Fibroblast of peridontal ligament (primary cell): Measurements from ENCODE around the gene SVEP1.
"Not testable (repeated sequence)": the region's sequence is repeated elsewhere in the genome, so short reads cannot be mapped to it uniquely, and the experiment has no call there.

Source experiments
- DNase-seq: peaks from one replicate; pipeline ENCODE4 v3.0.0-alpha.2; 2010; ENCODE audit errors: extremely low read depth

Gene SVEP1

DNA sequence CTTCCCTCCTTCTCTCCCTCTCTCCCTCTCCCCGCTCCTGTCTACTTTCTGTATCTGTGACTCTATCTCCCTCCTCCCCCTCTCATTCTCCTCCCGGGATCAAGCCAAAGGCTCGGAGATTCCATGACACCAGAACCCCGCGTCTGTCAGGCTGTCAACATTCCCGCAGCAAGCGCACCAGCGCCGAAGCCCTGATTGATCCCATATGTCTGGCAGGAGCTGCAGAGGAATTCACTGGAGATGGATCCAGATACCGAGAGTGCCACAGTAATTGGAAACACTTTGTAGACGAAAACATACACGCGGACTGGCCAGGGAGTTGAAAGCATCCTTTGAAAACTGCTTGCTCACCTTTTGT is 300 bp upstream of the SVEP1 start:
- DNase-seq = peak; percentile 97

DNA sequence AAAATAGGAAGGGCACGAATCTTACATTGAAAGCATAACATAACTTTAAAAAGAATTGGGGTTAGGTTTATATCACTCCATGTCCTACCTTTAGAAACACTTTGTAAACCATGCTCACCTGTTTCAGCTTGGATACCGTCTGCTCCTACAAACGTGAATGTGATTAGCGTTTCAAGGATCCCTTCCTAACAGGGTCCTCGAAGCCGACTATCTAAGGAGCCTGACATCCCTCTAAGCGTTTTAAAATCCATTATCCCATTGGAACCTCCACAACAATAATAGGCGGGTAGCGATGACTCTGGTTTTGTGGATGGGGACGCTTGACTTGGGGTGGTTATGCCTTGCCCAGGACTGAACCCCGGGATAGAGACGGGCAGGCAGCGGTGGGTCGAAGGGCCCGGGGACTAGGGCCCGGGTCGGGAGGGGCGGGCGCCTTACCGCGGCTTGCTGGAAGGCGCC is 937 bp downstream of the SVEP1 start:
- DNase-seq = peak; percentile 34

DNA sequence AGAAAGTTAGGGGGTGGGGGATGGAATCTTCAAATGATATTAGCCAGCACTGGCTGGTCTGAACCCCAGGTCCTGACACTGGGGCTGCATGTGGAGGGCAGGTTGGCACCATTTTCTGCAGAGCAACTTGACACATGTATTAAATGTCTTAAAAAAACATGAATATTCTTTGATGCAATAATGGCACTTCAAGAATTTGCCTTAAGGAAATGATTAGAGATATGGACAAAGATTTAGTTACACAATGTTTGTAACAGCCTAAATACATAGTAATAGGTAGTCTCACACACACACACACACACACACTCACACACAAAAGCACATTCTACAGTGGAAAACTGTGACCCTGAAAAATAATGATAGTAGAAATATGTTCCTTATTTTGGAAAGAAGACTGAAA is 3.6 kb downstream of the SVEP1 start:
- DNase-seq = peak; percentile 54

DNA sequence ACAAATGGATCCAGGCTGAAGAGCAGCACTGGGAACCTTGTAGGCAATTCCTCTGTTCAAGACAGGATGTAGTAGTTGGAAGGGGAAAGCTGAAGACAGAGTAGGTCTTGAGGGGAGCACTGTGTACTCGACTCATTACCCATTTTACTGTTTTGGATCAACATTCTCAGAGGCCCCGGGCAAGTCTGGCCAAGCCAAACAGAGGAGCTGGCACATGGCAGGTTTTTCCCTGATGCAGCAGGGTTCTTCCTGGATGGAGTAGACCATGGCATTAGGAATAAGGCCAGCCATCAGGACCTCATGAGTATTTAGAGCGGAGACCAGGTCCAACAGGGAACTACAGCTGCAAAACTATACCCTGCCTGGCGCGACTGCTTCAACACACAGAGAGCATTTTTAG is 4.4 kb downstream of the SVEP1 start:
- peak; percentile 20 for DNase-seq

DNA sequence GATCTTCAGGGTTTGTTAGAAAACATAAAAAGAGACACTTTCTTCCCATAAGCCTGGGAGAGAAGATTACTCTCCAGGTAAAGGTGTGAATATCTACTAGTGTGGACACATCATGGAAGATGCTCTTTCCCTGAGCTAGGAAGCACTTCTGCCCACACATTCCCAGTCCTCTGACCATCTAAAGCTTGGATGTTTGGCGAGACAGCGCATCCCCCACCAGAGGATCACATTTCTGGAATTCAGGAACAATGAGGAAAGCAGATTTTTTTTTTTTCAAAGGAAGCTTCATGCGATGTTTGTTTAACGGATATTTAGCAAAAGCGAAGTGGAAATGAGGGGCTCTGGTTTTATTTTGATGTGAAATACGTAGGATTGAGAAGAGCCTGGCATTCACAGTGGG is 6.2 kb downstream of the SVEP1 start:
- no peak for DNase-seq

DNA sequence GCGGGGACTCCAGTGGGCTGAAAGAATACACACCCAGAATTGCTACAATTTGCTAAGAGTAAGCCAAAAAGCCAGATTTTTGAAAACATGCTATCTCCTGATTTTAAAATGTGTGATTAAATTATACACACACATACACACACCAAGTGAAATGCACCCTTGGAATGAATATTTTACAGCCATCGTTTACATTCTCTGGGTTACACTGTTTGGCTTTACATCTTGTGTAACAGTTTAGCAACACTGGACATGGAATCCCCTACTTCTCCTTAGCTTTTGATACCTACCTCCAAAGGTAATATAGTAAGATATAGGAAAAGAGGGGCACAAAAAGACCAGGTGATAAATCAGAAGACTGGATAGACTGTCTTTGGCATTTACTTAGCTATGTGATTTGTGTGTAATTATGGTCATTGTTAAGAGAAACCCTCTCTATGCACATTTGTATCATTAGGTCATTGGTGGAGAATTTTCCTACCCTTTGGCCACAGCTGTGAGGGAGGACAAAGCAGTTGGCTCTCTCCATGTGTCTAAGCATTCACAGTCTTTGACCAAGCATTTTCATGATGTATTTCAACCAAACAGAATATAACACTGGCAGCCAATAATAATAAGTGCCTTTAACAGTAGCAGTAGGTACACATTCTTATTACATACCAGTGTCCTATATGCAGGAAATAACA is 7.6 kb downstream of the SVEP1 start:
- peak; percentile 72 for DNase-seq

DNA sequence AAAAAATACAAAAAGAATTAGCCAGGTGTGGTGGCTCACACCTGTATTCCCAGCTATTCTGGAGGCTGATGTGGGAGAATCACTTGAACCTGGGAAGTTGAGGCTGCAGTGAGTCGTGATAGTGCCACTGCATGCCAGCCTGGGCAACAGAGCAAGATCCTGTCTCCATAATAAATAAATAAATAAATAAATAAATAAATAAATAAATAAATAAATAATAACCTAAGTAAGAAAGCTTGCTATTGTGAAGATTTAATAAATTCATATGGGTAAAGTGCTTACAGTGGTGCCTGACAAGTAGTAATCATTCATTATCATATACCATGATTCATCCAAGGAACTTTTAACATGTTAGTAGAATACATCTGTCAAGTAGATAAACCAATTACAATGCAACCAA is 13.4 kb downstream of the SVEP1 start:
- no peak for DNase-seq

DNA sequence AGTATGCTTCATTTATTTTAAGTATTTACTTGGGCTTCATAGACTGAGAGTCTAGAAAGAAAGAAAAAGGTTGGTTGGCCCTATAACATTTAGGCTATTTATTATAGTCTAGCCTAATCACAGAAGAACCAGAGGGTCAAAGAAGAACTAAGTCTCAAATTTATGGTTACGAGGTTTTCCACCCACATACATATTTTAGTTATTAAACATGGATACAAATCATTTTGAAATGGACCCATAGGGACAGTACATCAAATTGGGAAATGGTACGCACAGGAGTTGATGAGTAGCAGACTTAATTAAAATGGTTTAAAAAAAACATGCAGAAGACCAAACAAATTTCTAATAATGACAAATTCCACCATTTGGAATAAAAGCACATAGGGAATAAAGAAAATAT is 17.7 kb downstream of the SVEP1 start:
- DNase-seq = no peak

DNA sequence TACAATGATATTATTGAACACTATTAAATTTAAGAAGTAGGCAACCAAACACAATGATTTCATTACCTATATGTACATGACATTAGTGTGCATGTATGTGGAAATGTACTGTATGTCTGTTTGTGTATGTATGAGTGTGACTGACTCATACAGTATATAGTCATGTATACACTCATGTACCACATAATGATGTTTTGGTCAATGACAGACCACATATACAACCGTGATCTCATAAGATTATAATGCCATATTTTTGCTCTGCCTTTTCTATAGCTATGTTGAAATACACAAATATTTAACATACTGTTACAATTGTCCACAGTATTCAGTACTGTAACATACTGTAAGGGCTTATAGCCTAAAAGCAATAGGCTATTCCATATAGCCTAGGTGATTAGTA is 19.7 kb downstream of the SVEP1 start:
- DNase-seq = no peak

DNA sequence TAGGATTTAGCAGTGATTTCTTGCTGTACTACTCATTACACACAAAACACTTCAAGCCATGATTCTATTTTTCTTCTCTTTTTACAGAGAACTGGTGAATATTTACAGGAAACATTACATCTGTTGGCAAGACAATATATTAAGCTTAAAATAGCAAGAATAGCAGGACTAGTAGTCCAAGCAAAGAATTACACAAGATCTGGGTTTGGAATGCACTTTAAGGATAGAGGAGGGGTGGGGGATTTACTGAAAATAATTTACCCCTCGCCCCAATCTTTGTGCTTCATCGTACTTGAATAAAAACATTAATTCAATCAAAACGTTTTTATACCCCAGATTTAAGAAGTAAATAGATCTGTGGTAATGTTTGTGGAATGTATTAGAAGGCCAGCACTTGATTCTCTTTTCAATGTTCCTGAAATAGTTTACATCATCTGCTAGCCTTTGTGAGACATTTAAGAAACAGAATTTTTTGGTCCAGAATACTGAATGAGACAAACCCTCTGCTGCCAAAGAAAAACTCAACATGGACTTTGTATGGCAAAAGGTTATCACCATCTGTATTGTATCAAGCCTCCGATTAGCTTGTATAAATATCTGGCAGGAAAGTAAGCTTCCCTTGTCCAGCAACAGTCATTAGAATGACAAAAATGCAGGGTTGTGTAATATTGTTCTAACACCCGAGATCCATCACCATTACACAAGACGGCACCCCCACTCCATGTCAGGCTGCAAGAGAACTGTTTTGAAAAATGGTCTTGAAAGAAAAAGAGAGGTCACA is 23.8 kb downstream of the SVEP1 start:
- DNase-seq = peak; percentile 97

DNA sequence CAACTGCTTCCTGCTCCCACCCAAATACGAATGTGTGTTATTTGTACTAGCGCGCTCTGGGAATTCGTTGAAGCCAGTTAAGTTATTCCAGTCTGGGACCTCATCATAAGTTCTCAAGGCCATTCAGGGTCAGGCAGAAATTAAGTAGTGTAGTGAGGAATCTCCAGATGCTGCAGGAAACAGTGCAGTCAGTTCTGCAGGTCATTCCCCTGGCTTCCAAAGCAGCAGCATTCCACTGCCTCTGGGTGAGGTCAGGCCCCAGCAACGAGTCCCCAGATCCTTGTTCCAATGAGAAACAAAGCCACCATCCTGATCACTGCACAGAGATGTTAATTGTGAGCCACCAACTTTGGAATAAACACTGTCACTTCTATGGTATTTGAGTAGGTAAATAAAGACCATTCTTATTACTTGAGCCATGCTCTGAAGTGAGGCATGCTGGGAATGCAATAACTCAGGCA is 33.1 kb downstream of the SVEP1 start:
- DNase-seq = no peak

DNA sequence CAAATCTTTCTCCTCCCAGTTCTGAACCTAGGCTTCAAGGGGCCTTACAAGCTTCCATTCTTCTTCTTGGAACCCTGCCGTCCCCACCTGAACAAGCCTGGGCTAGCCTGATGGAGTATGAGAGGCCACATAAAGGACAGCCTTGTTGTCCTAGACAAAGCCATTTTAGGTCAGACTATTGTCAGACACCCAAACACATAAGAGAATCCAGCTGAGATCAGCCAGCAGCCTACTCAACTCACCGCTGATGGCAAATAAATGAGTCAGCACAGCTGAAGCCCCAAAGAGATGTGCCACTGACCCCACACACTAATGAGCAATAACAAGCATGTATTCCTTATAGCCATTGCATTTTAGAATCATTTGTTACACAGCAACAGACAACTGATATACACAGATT is 33.8 kb downstream of the SVEP1 start:
- no peak for DNase-seq

DNA sequence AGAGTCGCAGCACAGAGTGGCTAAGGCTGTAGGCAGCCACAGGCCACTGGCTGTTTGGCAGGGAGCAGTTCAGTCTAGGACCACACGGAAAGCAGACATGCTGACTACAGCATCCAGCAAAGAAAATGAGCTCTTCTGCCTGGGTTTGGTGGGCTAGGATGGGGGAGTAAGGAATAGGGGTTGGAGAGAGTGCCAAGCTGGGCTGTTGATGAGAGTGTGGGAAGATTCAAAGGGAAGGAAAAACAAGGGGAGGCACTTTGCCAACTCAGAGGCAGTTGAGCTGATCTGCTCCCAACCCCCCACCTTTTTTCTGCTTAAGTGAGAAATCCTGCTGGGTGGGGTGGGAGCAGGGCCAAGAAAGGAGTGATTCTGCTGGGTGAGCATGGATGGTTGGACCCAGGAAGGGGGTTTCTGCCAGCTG is 35.9 kb downstream of the SVEP1 start:
- DNase-seq = peak; percentile 47

DNA sequence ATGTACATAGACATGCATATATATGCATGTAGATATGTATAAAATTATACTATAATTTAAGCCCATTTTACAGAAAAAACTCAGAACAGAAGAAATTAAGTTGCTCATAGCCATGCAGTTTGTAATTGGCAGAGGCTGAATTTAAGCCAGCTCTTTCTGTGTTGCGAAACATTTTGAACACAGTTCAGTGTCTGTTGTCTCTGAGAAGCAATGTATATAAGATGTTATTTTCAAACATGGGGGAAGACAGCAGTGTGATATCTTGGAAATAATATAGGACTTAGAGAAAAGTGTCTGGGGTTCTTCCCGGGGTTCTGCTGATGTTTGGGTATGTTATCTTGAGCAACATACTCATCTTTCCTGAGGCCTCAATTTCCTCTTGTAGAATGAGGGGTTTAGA is 37.6 kb downstream of the SVEP1 start:
- peak; percentile 44 for DNase-seq

DNA sequence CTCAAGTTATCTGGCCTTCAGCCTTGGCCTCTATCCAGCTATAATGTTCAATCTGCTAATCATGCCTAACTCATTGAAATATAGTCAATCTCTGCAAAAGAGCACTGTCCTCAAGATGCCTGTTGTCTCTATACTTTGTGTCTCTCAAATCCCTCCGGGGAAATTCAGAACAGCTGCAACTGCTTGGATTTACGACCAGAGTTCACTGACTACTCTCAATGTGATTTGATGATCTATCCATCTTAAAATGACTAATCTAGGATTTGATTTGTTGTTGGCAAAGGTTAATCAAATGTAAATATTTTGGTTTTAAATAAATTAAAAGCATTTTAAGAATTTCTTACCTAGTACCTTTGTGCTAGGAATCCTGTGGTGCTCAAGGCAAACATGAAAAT is 40.9 kb downstream of the SVEP1 start:
- no peak for DNase-seq

DNA sequence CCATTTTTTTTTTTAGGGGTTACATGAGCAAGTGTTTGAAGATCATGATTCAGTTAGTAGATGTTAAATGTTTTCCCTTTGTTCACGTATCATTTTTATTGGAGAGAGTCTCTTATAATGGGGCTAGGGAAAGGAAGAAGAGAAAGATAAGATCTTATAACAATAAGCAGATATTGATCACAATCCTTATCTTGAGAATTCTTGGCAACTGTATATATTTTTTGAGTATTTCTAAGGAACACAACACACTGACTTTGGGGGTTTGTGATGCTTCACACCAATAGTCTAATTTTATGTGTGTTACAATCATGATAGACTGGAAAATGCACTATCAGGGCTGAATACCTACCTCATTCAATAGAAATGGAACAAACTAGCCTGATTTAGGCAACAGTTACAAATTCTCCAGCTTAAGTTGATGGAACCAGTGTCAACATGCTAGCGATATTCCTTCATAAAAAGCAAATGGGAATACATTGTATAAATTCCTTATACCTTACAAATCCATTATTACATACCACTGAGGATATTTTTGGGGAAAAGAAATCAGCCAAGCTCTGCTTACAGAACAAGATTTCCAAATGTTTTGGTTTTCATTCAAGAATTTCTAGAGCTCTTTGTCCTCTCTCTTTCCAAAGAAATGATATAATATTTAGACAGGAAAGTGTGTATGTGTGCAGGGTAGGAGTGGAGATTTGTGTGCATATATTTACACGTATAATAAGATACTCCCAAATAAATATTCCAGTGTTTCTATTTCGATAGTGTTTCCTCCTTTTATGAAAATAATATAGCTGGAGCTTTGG is 41.5 kb downstream of the SVEP1 start:
- DNase-seq = peak; percentile 95

DNA sequence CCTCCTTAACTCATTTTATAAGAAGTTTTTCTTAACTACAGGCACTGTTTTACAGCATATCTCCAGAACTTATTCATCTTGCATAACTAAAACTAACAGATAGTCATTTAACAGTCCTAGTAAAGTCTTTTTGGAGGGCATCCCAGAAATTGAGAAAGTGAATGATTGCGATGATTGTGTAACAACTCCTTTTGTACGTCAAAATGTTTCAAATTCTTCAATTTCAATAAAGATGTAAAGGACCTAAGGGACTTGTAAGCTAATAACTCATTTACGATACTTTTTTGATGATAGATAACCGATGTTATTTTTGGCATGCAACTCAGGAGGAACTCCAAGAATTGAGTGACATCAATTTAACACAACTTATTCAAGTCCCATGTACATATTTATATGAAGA is 42.7 kb downstream of the SVEP1 start:
- peak; percentile 97 for DNase-seq

DNA sequence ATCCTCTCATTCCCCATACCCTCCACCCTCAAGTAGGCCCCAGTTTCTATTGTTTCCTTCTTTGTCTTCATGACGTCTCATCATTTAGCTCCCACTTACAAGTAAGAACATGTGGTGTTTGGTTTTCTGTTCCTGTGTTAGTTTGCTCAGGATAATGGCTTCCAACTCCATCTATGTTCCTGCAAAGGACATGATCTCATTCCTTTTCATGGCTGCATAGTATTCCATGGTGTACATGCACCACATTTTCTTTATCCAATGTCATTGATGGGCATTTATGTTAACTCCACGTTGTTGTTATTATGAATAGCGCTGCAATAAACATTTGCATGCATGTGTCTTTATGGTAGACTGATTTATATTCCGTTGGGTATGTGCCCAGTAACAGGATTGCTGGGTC is 45.4 kb downstream of the SVEP1 start:
- not testable (repeated sequence) for DNase-seq

DNA sequence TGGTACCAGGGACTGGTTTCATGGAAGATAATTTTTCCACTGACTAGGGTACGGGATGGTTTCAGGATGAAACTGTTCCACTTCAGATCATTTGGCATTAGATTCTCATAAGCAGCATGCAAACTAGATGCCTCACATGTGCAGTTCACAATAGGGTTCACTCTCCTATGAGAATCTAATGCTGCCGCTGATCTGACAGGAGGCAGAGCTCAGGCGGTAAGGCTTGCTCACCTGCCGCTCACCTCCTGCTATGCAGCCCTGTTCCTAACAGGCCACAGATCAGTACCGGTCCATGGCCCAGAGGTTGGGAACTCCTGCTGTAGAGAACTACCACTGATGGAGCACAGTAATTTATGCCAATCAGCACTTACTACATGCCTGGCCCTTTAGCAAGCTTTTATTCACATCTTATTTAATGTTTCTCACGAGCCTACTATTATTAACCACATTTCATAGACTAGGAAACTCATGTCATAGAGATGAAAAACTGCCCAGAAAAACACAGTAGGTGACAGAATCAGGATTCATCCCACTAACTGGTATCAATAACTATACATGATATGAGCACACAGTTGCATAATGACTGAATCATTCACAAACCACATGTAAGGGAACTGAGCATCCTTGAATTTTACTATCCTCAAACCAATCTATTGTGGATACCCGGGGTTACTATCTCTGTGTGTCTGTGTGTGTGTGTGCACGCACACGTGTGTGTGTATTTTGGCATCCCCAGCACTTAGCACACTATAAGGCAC is 46.5 kb downstream of the SVEP1 start:
- no peak for DNase-seq

DNA sequence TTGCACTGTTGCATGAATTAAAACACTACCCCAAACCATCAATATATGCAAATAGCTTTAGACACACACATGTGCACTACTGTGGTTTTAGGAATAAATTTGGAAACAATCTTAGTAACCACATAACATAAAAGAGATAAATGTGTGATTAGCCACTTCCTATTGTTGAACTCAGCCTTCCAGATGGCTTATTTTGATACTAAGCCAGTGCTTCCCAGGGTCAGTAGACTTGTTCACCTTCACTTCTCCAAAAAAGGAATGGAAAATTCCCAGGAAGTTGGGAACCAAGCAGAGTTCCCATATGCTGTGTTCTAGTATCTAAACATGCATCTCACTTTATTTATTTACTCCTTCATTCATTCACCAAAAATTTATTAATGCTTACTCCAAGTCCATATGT is 47.8 kb downstream of the SVEP1 start:
- DNase-seq = peak; percentile 53

DNA sequence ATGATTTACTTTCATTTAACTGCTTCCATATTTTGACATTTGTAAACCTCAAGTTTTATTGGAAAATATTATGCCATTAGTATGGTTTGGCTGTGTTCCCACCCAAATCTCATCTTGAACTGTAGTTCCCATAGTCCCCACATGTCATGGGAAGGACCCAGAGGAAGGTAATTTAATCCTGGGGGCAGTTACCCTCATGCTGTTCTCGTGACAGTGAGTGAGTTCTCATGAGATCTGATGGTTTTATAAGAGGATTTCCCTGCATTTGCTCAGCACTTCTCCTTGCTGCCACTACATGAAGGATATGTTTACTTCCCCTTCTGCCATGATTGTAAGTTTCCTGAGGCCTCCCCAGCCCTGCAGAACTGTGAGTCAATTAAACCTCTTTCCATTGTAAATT is 48.3 kb downstream of the SVEP1 start:
- DNase-seq = peak; percentile 30

DNA sequence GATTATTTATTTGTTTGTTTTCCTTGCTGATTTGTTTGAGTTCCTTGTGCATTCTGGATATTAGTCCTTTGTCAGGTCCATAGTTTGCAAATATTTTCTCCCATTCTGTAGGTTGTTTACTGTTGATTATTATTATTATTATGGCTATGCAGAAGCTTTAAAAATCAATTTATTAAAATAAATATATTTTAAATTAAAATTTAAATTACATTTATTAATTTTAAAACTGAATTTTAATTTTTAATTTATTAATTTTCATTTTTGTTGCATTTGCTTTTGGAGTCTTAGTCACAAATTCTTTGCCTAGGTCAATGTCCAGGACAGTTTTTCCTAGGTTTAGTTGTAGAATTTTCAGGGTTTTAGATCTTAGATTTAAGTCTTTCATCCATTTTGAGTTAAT is 50.9 kb downstream of the SVEP1 start:
- no peak for DNase-seq
